OCI-LY3 (cell line): Measurements from ENCODE around the gene ARHGEF4.

Experiments
- EZH2phosphoT487 ChIP-seq: fragments of 200-600 bp; shearing (Covaris generic); IDR thresholded peaks from 2 replicates; pipeline ENCODE4 v1.6.1; 2018; ENCODE audit warnings: antibody characterized with exemption, mixed run types, low read depth
- TF ChIP-seq, protein P1 (sequence below): fragments of 200-600, 300-600 bp; sonication (generic); IDR thresholded peaks from 2 replicates; pipeline ENCODE4 v1.5.1; 2014; ENCODE audit warnings: antibody characterized with exemption, low read length, low read depth

DNA sequence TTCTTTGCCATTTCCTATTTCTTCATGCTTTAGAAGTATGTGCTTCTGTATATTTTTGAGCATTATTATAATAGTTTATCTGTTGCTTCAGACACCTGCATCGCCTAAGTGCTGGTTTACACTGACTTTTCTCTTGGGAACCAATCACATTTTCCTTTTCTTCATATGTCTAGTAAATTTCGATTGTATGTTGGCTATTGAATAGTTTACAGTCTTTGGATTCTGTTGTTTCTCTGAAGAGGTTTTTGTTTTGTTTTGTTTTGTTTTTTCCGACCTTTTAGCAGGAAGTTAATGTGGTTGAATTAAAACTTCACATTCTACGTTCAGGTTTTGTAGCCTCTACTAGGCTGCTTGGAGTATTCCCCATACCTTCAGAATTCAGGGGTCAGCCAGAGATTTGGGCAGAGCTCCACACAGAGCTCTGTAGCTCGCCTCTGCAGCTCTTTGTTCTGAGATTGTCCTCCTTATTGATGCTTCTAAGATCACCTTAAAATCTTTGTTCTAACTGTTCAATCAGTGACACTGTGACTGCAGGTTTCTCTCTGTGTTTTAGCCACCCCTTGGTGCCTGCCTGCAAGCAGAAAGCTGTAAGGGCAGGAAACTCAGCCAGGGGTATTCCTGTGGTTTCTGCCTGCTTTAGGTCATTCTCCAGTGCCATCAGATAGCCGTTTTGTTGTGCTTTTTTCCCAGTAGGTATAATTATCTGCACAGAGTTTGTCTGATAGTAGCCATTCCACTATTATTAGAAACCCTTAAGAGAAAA lies 173.2 kb downstream of the ARHGEF4 start:
- TF ChIP-seq, protein P1, sequence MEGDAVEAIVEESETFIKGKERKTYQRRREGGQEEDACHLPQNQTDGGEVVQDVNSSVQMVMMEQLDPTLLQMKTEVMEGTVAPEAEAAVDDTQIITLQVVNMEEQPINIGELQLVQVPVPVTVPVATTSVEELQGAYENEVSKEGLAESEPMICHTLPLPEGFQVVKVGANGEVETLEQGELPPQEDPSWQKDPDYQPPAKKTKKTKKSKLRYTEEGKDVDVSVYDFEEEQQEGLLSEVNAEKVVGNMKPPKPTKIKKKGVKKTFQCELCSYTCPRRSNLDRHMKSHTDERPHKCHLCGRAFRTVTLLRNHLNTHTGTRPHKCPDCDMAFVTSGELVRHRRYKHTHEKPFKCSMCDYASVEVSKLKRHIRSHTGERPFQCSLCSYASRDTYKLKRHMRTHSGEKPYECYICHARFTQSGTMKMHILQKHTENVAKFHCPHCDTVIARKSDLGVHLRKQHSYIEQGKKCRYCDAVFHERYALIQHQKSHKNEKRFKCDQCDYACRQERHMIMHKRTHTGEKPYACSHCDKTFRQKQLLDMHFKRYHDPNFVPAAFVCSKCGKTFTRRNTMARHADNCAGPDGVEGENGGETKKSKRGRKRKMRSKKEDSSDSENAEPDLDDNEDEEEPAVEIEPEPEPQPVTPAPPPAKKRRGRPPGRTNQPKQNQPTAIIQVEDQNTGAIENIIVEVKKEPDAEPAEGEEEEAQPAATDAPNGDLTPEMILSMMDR, result no peak
- no peak for TF ChIP-seq EZH2phosphoT487
